Esophagus squamous epithelium (tissue), 4 donors: ENCODE measurements around the gene EYS.

Experiments used
- POLR2A ChIP-seq, 4 donors: fragments of 450-650 bp; IDR thresholded peaks; one replicate each; pipeline ENCODE4 v1.6.1; 2017; ENCODE audit warnings: antibody characterized with exemption in 4 of 4, mild to moderate bottlenecking in 4 of 4, moderate library complexity in 3 of 4
- TF ChIP-seq, protein P1 (sequence below), 6 experiments: fragments of 450-650 bp in 4 of 6; fragments of 200-600 bp in 2 of 6; sonication (generic) in 2 of 6; IDR thresholded peaks; one replicate each; pipeline ENCODE4 v1.5.1; 2016 to 2019; ENCODE audit warnings: antibody characterized with exemption in 6 of 6, mild to moderate bottlenecking in 4 of 6, moderate library complexity in 4 of 6

GRCh38 chr6:64072686-64073085 is 1634.3 kb downstream of the EYS start:
- TF ChIP-seq, protein P1, sequence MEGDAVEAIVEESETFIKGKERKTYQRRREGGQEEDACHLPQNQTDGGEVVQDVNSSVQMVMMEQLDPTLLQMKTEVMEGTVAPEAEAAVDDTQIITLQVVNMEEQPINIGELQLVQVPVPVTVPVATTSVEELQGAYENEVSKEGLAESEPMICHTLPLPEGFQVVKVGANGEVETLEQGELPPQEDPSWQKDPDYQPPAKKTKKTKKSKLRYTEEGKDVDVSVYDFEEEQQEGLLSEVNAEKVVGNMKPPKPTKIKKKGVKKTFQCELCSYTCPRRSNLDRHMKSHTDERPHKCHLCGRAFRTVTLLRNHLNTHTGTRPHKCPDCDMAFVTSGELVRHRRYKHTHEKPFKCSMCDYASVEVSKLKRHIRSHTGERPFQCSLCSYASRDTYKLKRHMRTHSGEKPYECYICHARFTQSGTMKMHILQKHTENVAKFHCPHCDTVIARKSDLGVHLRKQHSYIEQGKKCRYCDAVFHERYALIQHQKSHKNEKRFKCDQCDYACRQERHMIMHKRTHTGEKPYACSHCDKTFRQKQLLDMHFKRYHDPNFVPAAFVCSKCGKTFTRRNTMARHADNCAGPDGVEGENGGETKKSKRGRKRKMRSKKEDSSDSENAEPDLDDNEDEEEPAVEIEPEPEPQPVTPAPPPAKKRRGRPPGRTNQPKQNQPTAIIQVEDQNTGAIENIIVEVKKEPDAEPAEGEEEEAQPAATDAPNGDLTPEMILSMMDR (IDR thresholded peaks at IDR 0.05), result no peak
- TF ChIP-seq POLR2A (IDR thresholded peaks at IDR 0.05), result no peak
